NCI-H748 (cell line): ENCODE data around the gene CPSF6.
"Not testable (repeated sequence)": the region's sequence is repeated elsewhere in the genome, so short reads cannot be mapped to it uniquely, and the experiment has no call there.

Experiments used
- DNase-seq: peaks from one replicate; lab custom pipeline; 2025; ENCODE audit not compliant: unreplicated experiment; lab: John Stamatoyannopoulos, UW

Gene CPSF6

GRCh38 chr12:69317233-69317632 is 77.9 kb downstream of the CPSF6 start:
- DNase-seq, result not testable (repeated sequence)

- DNase-seq, result no peak
Observed at GRCh38 chr12:69318225-69318624, 78.9 kb downstream of the CPSF6 start.

GRCh38 chr12:69321351-69321750 is 82.0 kb downstream of the CPSF6 start:
- DNase-seq, result no peak
